GM12892 (cell line): ENCODE results near the gene DHRS1.
"Not testable (repeated sequence)": the region's sequence is repeated elsewhere in the genome, so short reads cannot be mapped to it uniquely, and the experiment has no call there.

Experiments
- DNase-seq: peaks from one replicate; pipeline ENCODE4 v3.0.0; 2011; ENCODE audit not compliant: insufficient read length
- FAIRE-seq: peaks from 2 replicates; lab custom pipeline; 2011; peaks lifted over from hg19 to GRCh38; lab: Jason Lieb, UNC
- POLR2A ChIP-seq: IDR thresholded peaks from 2 replicates; pipeline ENCODE4 v1.6.1; 2011; ENCODE audit warnings: low read depth, low read length, control low read depth
- POLR2AphosphoS5 ChIP-seq: IDR thresholded peaks from 2 replicates; pipeline ENCODE4 v1.6.1; 2011; ENCODE audit warnings: low read depth, low read length, control low read depth
- TAF1 ChIP-seq: IDR thresholded peaks from 2 replicates; pipeline ENCODE4 v1.6.1; 2011; ENCODE audit warnings: low read depth, mild to moderate bottlenecking, control low read depth, low read length, borderline replicate concordance

DHRS1 gene

GRCh38 chr14:24335461-24336171, 36.0 kb upstream of the DHRS1 start:
- TF ChIP-seq POLR2AphosphoS5, result no peak
- TF ChIP-seq TAF1, result no peak
- no peak for TF ChIP-seq POLR2A
- no peak for FAIRE-seq
- DNase-seq, result no peak

GRCh38 chr14:24334431-24335291, 35.1 kb upstream of the DHRS1 start, which contains the start of gene ADCY4:
Gene ADCY4 (minus strand): TSS chr14:24335071. CDS start chr14:24334652, 419 bp downstream.
- DNase-seq (no peak), FAIRE-seq (no peak)
- TF ChIP-seq POLR2A (no peak), TAF1 (no peak), POLR2AphosphoS5 (no peak)

- FAIRE-seq, result peak; percentile 95
Measured at GRCh38 chr14:24332268-24332993, 32.9 kb upstream of the DHRS1 start.

GRCh38 chr14:24331731-24332267, 32.2 kb upstream of the DHRS1 start:
- no peak for FAIRE-seq
- no peak for DNase-seq

More at GRCh38 chr14:24332268-24332993, 32.9 kb upstream of the DHRS1 start:
- peak; percentile 86 for DNase-seq
- TF ChIP-seq POLR2A (no peak), TAF1 (no peak), POLR2AphosphoS5 (no peak)

GRCh38 chr14:24330973-24331674, 31.5 kb upstream of the DHRS1 start:
- FAIRE-seq, result no peak
- no peak for TF ChIP-seq TAF1
- no peak for TF ChIP-seq POLR2A
- no peak for DNase-seq

More at GRCh38 chr14:24331731-24332267, 32.2 kb upstream of the DHRS1 start:
- TF ChIP-seq POLR2A (no peak), TAF1 (no peak), POLR2AphosphoS5 (no peak)

GRCh38 chr14:24329736-24330135, 30.2 kb upstream of the DHRS1 start:
- DNase-seq (no peak), FAIRE-seq (no peak)
- TF ChIP-seq POLR2AphosphoS5 (no peak), POLR2A (no peak), TAF1 (no peak)

- DNase-seq (no peak), FAIRE-seq (no peak)
- no peak for TF ChIP-seq POLR2A
- no peak for TF ChIP-seq TAF1
- no peak for TF ChIP-seq POLR2AphosphoS5
Measured at GRCh38 chr14:24329073-24329663, 29.6 kb upstream of the DHRS1 start.

GRCh38 chr14:24327914-24328313, 28.3 kb upstream of the DHRS1 start:
- FAIRE-seq, DNase-seq: not testable (repeated sequence)

GRCh38 chr14:24327303-24327702, 27.7 kb upstream of the DHRS1 start:
- FAIRE-seq (no peak), DNase-seq (no peak)
- TF ChIP-seq TAF1 (no peak), POLR2A (no peak), POLR2AphosphoS5 (no peak)

- DNase-seq, result no peak
- TF ChIP-seq POLR2AphosphoS5 (no peak), TAF1 (no peak), POLR2A (no peak)
- no peak for FAIRE-seq
Measured at GRCh38 chr14:24325963-24326362, 26.4 kb upstream of the DHRS1 start.
